H1 (cell line): Measurements from ENCODE around the gene ZNF132. TPM values are rescaled to one million over a fixed set of nuclear protein-coding genes. Genes with fewer than 3 reads are reported as not detected.

Source experiments
- BCL11A ChIP-seq, 2 experiments: IDR thresholded peaks; one replicate each; pipeline ENCODE4 v1.6.1; 2011; ENCODE audit warnings: low read depth in 2 of 2, low read length in 2 of 2, mild to moderate bottlenecking in 2 of 2
- CHD2 ChIP-seq: IDR thresholded peaks from 2 replicates; pipeline ENCODE4 v1.6.1; 2012; ENCODE audit warnings: low read length, improper control_type of control experiment
- CREB1 ChIP-seq: IDR thresholded peaks from 2 replicates; pipeline ENCODE4 v1.6.1; 2012; ENCODE audit warnings: inconsistent platforms
- CTBP2 ChIP-seq: IDR thresholded peaks from 2 replicates; pipeline ENCODE4 v1.7.0; 2011; ENCODE audit warnings: borderline replicate concordance, mild to moderate bottlenecking, moderate library complexity, mixed read lengths, low read length; ENCODE audit not compliant: insufficient read depth, insufficient read length
- E2F6 ChIP-seq: IDR thresholded peaks from 2 replicates; pipeline ENCODE4 v1.6.1; 2012; ENCODE audit warnings: inconsistent platforms
- EP300 ChIP-seq, 2 experiments: IDR thresholded peaks; 1 replicate in 1 of 2; 2 replicates in 1 of 2; pipeline ENCODE4 v1.6.1; 2011 to 2012; ENCODE audit warnings: low read depth in 2 of 2, low read length in 2 of 2, mild to moderate bottlenecking in 2 of 2, borderline replicate concordance in 1 of 2, inconsistent platforms in 1 of 2, moderate library complexity in 1 of 2
- JUN ChIP-seq: IDR thresholded peaks from 2 replicates; pipeline ENCODE4 v1.6.1; 2011; ENCODE audit warnings: low read depth, mild to moderate bottlenecking, improper control_type of control experiment, low read length
- POLR2AphosphoS5 ChIP-seq: IDR thresholded peaks from 2 replicates; pipeline ENCODE4 v1.6.1; 2011; ENCODE audit warnings: low read depth, low read length
- POU5F1 ChIP-seq: IDR thresholded peaks from 2 replicates; pipeline ENCODE4 v1.6.1; 2011; ENCODE audit warnings: low read depth, mild to moderate bottlenecking, low read length, moderate library complexity
- SAP30 ChIP-seq: fragments of 300-600 bp; sonication (generic); IDR thresholded peaks from 2 replicates; pipeline ENCODE4 v1.7.1; 2012; ENCODE audit warnings: low read length, moderate library complexity, mild to moderate bottlenecking, inconsistent platforms; ENCODE audit not compliant: insufficient read depth, insufficient replicate concordance
- SIX5 ChIP-seq: IDR thresholded peaks from 2 replicates; pipeline ENCODE4 v1.6.1; 2011; ENCODE audit warnings: mild to moderate bottlenecking, low read depth, low read length
- SP4 ChIP-seq: IDR thresholded peaks from 2 replicates; pipeline ENCODE4 v1.6.1; 2012; ENCODE audit warnings: low read length, inconsistent platforms
- TAF1 ChIP-seq: IDR thresholded peaks from 2 replicates; pipeline ENCODE4 v1.6.1; 2011; ENCODE audit warnings: mild to moderate bottlenecking, low read depth, low read length
- TAF7 ChIP-seq: optimal IDR thresholded peaks from 2 replicates; pipeline ENCODE3; 2011; ENCODE audit warnings: low read depth, mild to moderate bottlenecking, inconsistent platforms, low read length, moderate library complexity, borderline replicate concordance
- TEAD4 ChIP-seq: IDR thresholded peaks from 2 replicates; pipeline ENCODE4 v1.6.1; 2012; ENCODE audit warnings: low read depth, low read length, inconsistent platforms, mixed read lengths
- YY1 ChIP-seq: IDR thresholded peaks from 2 replicates; pipeline ENCODE4 v1.6.1; 2011; ENCODE audit warnings: low read depth, mild to moderate bottlenecking, low read length
- polyA plus RNA-seq, 7 experiments: library from polyadenylated mRNA; depleted of rRNA in 3 of 7; stranded (reverse) in 5 of 7; unstranded in 2 of 7; fragments of >200 nt in 5 of 7; fragments of 200-250 nt in 2 of 7; gene quantifications; 1 replicate in 5 of 7; 2 replicates in 1 of 7; 4 replicates in 1 of 7; pipeline versions ENCODE4 v1.2.1 to v1.2.3, GENCODE V29; 2011 to 2013; ENCODE audit warnings: missing spikeins in 2 of 7, mixed read lengths in 2 of 7
- total RNA-seq: library from RNA; stranded (reverse); fragmentation: NEBNext Ultra II Directional; extraction: Animal tissue kit (Norgen Biotek cat#: 25700); gene quantifications from 2 replicates; pipeline ENCODE4 v1.2.1, GENCODE V29; 2021
- TF ChIP-seq, protein P1 (sequence below), 3 experiments: IDR thresholded peaks; 1 replicate in 2 of 3; 2 replicates in 1 of 3; pipeline versions ENCODE4 v1.5.1 to v1.6.1; 2011; ENCODE audit warnings: low read length in 3 of 3, mild to moderate bottlenecking in 3 of 3, inconsistent platforms in 2 of 3, low read depth in 1 of 3, moderate library complexity in 1 of 3; ENCODE audit not compliant: insufficient read depth in 1 of 3; ENCODE audit errors: control extremely low read depth in 1 of 3

ZNF132 gene
- total and polyA plus RNA-seq, 2 of the 8 experiments (the other 6 are each of a cell fraction or from before 2014, with no cell fraction given) = 0.89 to 1.9 TPM

DNA sequence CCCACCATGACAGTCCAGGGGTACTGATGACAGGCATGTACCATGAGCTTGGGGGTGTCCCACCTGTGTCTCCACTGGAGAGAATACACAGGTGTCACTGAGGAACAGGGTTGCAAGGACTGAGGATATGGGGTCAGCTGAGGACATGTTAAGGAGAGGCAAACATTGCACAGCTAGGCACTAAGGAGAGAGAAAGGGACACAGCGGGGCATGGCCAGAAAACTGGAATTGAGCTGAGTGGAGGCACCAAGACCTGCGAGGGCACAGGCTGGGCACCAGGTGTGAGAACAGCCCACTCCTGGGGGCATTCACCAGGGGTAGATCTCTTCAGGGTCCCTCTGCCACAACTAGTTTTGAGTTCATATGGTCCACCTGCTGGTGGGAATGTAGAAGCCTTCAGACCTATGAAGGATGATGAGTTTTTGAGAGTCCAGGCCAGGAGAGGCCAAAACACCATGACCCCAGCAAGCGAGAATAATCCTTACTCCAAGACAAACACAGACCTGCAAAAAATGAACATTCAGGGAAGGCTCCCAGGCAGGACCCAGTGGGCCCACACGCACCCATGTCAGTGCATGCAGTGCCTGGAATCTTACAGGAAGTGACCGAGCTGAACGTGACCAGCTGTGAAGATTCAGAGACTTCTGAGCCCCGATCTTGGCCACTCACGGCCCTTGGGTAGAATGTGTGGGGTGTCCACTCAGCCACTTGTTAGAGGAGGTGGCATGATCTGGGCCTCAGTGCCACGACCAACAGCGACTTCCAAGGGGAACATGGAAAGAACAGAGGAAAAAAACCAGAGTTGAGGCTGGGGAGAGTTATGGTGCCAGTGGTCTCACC lies 32.9 kb downstream of the ZNF132 start (continued):
- TF ChIP-seq CTBP2 (no peak), E2F6 (no peak), JUN (no peak), TAF1 (no peak), SIX5 (no peak), CREB1 (no peak), YY1 (no peak), POLR2AphosphoS5 (no peak), CHD2 (no peak), SAP30 (no peak), SP4 (no peak), TAF7 (no peak), EP300 (IDR thresholded peaks at IDR 0.05; ENCODE audit: borderline replicate concordance in 1 of 2, low read depth in 2 of 2, low read length in 2 of 2) (no peak), POU5F1 (no peak), TEAD4 (peak; percentile 89), BCL11A (IDR thresholded peaks at IDR 0.05; ENCODE audit: low read depth in 2 of 2, low read length in 2 of 2) (no peak)
- TF ChIP-seq, protein P1, sequence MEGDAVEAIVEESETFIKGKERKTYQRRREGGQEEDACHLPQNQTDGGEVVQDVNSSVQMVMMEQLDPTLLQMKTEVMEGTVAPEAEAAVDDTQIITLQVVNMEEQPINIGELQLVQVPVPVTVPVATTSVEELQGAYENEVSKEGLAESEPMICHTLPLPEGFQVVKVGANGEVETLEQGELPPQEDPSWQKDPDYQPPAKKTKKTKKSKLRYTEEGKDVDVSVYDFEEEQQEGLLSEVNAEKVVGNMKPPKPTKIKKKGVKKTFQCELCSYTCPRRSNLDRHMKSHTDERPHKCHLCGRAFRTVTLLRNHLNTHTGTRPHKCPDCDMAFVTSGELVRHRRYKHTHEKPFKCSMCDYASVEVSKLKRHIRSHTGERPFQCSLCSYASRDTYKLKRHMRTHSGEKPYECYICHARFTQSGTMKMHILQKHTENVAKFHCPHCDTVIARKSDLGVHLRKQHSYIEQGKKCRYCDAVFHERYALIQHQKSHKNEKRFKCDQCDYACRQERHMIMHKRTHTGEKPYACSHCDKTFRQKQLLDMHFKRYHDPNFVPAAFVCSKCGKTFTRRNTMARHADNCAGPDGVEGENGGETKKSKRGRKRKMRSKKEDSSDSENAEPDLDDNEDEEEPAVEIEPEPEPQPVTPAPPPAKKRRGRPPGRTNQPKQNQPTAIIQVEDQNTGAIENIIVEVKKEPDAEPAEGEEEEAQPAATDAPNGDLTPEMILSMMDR (IDR thresholded peaks at IDR 0.05; ENCODE audit: control extremely low read depth in 1 of 3, insufficient read depth in 1 of 3, low read depth in 1 of 3, low read length in 3 of 3) = peak in 1 of 3 experiments; percentile 38; a peak in 2 of 4 replicates
